Non-pigmented ciliary epithelial cell (primary cell): ENCODE measurements around the gene CDH4.

Source experiments
- DNase-seq: peaks from one replicate; pipeline ENCODE4 v3.0.0-alpha.2; 2010; ENCODE audit warnings: low read depth

Gene CDH4

GRCh38 chr20:61900011-61900944, 648.2 kb downstream of the CDH4 start:
- no peak for DNase-seq

DNA sequence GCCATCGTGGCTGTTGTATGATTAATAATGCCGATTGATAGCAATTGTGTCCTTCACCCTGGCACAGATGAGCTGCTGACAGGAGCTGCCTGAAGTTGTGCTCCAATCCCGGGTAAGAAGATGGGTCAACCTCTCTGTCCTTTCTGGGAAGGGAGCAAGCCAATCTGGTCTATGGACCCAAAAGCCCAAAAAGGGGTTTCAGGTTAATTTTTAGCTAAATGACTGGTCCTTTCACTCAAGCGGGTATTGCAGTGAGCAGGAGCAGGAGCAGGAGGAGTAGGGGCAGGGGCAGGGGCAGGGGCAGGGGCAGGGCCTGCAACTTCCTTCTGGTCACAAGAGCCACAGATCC, 648.9 kb downstream of the CDH4 start:
- no peak for DNase-seq

DNA sequence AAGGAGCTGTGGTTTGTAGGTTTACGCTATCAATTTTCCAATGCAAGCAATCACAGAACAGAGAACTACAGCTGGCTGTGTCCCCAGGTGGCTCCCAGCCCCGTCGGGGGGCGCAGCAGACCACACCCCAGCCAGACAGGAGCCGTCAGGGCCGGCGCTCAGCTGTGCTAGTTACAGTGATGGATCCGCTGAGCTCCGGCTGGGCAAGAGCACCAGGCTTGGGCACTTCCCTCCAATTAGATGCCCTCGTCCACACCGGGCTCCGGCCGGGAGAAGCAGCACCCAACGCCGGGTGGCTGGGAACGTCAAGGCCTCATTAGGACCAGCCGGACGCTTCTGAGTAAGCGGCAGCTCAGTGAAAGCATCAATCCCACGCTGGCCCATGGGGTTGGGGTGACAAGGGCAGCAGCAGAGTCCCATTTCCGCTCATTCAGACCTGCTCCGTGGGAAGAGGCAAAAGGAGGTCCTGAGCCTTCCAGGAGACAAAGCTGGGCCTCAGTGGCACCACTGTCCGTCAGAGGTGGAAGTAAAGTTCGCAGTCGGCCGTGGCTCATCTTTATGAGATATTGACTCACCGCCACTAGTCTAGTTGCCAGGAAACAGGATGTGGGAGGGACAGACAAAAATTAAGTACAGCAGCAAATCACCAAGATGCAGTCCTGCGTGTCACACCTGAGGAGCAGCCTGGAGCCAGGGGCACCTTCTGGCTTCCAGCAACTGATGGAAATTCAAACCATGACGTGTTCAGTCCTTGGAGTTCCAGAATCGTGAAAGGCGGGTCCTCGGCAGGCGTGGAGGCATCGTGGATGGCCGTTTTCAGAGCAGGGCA, 649.5 kb downstream of the CDH4 start:
- DNase-seq, result no peak

- DNase-seq, result no peak
Measured at GRCh38 chr20:61902221-61902869, 650.3 kb downstream of the CDH4 start.

GRCh38 chr20:61903575-61904340, 651.7 kb downstream of the CDH4 start:
- DNase-seq, result no peak

DNA sequence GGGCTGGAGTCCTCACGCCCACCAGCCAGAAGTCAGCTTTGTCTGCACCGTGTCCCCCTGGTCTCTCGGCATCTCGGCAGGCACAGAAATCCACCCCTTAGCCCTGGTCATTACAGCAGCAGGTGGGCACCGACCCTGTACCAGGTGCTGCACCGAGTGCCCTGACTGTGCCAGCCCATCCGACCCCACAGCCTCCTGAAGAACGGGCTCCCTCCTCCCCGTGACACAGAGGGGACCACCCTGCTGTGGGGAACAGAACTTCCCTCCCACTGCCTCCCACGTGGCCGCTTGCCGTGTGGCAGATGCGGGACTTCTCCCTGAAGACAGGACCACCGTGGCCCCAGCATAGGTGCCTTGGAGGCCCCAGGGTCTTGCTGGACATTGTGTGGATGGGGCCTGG, 652.4 kb downstream of the CDH4 start:
- no peak for DNase-seq

- no peak for DNase-seq
Measured at GRCh38 chr20:61905781-61906523, 653.9 kb downstream of the CDH4 start.

- no peak for DNase-seq
Measured at GRCh38 chr20:61907081-61907891, 655.2 kb downstream of the CDH4 start.

DNA sequence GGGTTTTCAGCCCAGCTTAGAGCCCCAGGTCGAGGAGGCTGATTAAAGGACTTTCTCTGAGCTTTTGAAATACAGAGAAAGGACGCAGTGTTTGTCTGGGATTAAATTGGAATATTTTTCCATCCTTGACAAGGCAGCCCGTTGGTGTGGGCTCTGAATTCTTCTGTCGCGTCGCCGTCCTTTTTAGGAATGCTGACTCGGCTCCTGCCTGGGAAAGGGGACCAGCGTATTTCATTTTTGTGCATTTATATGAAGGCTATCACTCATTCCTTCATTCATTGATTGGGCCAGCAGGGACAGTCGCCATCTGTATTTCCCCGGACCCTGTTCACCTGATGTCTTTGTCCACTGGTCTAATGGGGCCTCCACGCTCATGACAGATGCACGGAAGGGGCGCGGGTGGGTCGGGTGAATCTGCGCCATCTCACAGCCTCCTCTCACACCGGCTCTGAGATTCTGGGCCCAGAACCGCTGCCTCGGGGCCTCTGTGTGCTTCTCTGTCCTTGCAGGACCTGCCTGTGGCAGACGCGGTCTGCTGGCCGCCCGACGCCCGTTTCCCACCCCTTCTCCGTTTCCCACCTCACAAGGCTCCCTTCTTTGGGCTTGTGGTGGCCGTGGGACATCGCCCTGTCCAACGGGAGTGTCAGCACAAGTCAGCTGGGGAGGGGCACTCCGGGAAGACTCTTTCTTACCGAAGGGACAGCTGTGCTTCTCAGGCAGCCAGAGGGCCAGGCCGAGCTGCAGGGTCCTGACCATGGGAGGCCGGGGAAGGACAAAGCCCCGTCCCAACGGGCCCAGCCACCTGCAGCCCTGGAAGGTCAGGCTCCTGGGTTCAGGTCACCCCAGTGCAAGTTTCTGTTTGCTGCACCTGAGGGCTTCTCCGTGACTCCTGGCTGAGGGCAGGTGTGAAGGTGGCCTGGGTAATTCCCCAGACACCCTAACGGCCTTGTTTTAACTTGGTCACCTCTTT, 656.3 kb downstream of the CDH4 start:
- no peak for DNase-seq

DNA sequence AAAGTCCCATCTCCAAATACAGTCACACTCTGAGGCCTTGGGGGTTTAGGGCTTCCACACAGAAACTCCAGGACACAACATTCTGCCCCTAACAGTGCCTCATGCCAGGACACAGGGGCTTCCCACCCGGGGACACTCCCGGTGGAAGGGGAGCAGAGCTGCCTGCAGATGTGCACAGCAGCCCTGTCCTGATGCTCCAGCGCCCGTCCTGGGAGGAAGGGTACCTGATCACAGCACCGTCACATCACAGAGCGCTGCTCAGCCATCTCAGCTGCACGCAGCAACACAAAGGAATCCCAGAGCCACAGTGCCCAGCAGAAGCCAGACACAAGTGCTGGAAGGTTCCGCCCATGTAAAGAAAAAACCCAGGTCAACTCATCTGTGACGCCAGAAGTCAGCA, 657.0 kb downstream of the CDH4 start:
- no peak for DNase-seq

DNA sequence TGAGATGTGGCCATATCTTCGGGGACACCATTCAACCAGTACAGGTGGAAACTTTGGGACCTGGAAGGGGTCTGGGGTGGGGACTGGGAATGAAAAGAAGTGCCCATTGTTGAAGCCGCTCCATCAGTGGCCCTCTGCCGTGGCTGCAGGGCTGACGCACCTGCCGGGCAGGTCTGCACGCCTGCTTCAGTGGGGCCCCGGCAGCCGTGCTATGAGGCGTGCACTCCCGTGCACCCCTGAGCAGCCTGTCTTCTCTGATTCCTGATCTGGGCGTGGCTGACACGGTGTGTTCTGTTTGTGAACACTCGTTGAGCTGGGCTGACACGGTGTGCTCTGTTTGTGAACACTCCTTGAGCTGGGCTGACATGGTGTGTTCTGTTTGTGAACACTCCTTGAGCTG, 657.8 kb downstream of the CDH4 start:
- DNase-seq, result no peak

DNA sequence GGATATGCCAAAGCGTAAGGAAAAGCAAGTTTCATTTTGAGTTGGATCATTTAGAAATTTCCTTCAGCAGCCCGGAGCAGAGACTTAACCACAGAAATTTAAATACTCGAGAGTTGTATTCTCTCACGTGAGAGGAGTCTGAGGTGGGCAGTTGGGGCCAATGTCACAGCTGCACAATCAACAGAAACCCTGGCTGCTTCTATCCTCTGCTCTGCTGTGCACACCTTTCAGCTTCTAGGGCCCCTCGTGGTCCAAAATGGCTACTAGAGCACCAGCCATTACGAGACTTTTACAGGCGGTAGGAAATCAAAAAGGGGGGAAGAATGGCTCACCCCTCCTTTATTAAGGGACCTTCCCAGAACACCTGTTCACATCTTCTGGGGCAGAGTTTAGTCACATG, 659.8 kb downstream of the CDH4 start:
- no peak for DNase-seq

GRCh38 chr20:61912665-61913422, 660.8 kb downstream of the CDH4 start:
- no peak for DNase-seq

GRCh38 chr20:61913423-61914225, 661.6 kb downstream of the CDH4 start:
- DNase-seq, result no peak

DNA sequence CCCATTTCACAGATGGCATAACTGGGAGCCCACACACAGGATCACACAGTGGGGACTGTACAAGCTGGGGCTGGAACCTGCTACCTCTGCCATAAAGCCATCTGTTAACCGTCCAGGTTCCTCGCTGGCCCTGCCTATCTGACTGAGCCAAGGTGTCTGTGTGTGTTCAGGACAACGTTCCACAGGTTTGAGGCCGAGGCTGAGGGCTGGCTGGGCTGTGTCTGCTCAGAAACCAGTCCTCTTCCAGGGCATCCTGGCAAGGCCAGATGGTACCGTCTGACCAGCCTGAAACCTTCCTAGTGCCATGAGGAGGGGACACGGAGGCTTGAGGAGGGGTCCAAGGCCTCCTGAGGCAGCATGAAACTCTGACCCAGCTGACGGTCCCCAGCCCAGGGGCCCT, 663.0 kb downstream of the CDH4 start:
- no peak for DNase-seq

DNA sequence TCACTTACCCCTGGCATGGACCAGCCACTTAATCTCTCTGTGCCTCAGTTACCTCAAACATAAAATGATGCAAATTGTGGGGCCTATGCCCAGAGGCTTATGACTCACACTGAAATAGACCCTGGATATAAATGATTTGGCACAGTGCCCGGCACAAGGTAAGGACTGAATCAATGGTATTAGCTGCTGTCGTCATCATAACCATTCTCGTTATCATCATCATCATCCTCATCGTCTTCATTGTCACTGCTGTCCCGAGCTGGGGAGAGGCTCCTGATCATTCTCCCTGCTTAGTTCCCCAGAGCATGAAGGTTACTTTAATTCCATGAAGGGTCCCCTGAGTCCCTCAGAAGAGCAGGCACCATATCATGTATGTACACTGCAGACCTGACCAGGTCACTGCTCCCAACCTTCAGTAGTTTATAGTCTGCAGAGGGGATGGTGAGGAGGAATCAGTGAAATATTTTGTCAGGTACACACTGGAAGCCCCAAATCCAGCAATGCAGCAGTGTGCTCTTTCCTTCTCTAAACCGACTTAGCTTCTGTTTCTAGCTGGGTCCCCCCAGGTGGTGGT, 664.3 kb downstream of the CDH4 start:
- no peak for DNase-seq

GRCh38 chr20:61917474-61918145, 665.5 kb downstream of the CDH4 start:
- no peak for DNase-seq
